Esophagus squamous epithelium (tissue), 4 donors: ENCODE measurements around the gene PUS1.

Experiments used
- CTCF ChIP-seq, 6 experiments: fragments of 450-650 bp in 4 of 6; fragments of 200-600 bp in 2 of 6; sonication (generic) in 2 of 6; IDR thresholded peaks; one replicate each; pipeline ENCODE4 v1.5.1; 2016 to 2019; ENCODE audit warnings: antibody characterized with exemption in 6 of 6, mild to moderate bottlenecking in 4 of 6, moderate library complexity in 4 of 6
- POLR2A ChIP-seq, 4 donors: fragments of 450-650 bp; IDR thresholded peaks; one replicate each; pipeline ENCODE4 v1.6.1; 2017; ENCODE audit warnings: antibody characterized with exemption in 4 of 4, mild to moderate bottlenecking in 4 of 4, moderate library complexity in 3 of 4

GRCh38 chr12:131962069-131962468 lies 33.0 kb downstream of the PUS1 start:
- TF ChIP-seq CTCF (IDR thresholded peaks at IDR 0.05), result no peak
- no peak for TF ChIP-seq POLR2A (IDR thresholded peaks at IDR 0.05)
